ENCODE results near the gene SMIM10L1. TPM values are rescaled to one million over a fixed set of nuclear protein-coding genes. Genes with fewer than 3 reads are reported as not detected.

Gene SMIM10L1
- total and polyA plus RNA-seq, 8 donors: 9.5 to 15.5 (median 13.1) TPM

DNA sequence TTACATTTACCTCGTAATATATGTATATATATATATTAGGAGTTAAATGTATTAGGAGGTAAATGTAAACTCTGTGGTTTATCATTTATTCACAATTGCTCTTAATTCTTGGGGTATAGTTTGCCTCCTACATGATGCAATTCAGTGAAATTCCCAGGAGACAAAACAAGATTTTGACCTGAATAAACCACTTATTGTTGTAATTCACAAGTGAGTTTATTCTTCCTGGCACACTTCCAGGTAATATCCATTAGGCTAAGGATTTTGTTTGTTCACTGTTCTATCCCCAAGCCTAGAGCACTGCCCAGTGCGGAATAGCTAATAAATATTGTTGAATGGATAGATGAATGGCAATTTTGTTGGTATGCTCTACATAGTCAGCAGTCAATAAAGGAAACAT, 3.0 kb downstream of the SMIM10L1 start:
- Histone ChIP-seq H3K36me3 (no peaks in the 10 kb centered on the region), H3K27ac (no peak overlapping the region), H3K4me1 (peaks cover 0 to 32% of the 10 kb centered on the region in 2 donors), H3K4me3 (no peak overlapping the region), H3K9me3 (no peaks in the 10 kb centered on the region), H3K27me3 (no peaks in the 10 kb centered on the region)
- TF ChIP-seq, protein P1, sequence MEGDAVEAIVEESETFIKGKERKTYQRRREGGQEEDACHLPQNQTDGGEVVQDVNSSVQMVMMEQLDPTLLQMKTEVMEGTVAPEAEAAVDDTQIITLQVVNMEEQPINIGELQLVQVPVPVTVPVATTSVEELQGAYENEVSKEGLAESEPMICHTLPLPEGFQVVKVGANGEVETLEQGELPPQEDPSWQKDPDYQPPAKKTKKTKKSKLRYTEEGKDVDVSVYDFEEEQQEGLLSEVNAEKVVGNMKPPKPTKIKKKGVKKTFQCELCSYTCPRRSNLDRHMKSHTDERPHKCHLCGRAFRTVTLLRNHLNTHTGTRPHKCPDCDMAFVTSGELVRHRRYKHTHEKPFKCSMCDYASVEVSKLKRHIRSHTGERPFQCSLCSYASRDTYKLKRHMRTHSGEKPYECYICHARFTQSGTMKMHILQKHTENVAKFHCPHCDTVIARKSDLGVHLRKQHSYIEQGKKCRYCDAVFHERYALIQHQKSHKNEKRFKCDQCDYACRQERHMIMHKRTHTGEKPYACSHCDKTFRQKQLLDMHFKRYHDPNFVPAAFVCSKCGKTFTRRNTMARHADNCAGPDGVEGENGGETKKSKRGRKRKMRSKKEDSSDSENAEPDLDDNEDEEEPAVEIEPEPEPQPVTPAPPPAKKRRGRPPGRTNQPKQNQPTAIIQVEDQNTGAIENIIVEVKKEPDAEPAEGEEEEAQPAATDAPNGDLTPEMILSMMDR (IDR thresholded peaks at IDR 0.05): no peak
- DNase-seq: no peak
- intact Hi-C loops (cut with DNase I): no loop called here
- ATAC-seq: no peak

DNA sequence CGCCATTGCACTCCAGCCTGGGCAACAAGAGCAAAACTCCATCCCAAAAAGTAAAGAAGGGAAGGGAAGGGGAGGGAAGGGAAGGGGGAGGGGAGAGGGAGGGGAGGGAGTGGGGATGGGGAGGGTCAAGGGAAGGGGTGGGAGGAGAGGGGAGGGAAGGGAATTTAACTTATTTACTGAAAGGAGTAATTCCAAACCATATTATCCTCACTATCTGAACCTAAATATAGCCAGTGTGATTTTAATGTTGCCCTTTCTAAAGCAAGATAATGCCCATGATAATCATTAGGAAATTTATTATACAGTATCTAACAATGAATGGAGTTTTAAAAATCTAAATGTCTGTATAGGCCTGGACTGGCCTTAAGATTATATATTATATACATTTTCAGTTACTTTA, 7.3 kb downstream of the SMIM10L1 start:
- H3K27ac ChIP-seq: no peak overlapping the region
- TF ChIP-seq, protein P1 (IDR thresholded peaks at IDR 0.05): no peak
- H3K4me3 ChIP-seq: no peak overlapping the region
- intact Hi-C loops (cut with DNase I): no loop called here
- ATAC-seq (no peak), DNase-seq (no peak)
- H3K9me3 ChIP-seq: no peaks in the 10 kb centered on the region
- H3K36me3 ChIP-seq: no peaks in the 10 kb centered on the region
- H3K27me3 ChIP-seq: no peaks in the 10 kb centered on the region
- H3K4me1 ChIP-seq: peaks cover 0 to 2% of the 10 kb centered on the region in 2 donors

DNA sequence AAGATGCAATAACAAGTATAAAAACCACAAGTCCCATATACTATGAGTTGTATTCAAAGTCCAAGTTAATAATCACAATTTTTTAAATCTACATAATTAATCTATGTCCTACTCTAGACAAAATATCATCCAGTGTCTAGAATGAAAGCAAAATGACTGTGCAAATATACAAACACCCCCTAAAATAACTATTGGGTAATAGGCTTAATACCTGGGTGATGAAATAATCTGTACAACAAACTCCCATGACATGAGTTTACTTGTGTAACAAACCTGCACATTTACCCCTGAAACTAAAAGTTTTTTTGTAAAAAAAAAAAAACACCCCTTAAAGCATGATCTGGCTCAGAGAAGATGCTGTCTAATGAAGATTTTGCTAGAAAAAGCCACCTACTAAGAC, 11.5 kb downstream of the SMIM10L1 start:
- Histone ChIP-seq H3K27me3 (no peaks in the 10 kb centered on the region), H3K9me3 (no peaks in the 10 kb centered on the region), H3K4me1 (no peaks in the 10 kb centered on the region), H3K4me3 (no peak overlapping the region), H3K27ac (no peak overlapping the region), H3K36me3 (no peaks in the 10 kb centered on the region)
- intact Hi-C loops (cut with DNase I): no loop called here
- ATAC-seq: no peak
- no peak for DNase-seq
- TF ChIP-seq, protein P1 (IDR thresholded peaks at IDR 0.05): no peak

DNA sequence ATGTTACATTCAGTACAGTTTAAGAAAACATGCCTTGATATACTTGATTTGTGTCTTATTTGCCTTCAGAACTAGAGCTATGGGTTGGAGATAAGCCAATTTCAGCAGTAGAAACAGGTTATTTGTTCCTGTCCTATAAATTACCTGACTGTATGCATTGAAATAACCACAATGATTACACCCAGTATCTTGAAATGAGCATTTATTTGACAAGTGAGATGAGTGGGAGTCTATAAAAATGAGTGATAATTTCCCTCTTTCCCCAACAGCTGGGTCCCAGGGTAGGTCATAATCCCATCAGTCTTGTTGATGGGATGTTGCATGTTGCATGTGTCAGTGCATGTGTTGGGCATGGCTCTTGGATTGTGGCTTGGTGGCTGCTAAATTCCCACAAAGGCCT, 12.0 kb downstream of the SMIM10L1 start:
- Histone ChIP-seq H3K27ac (no peak overlapping the region), H3K4me3 (no peak overlapping the region), H3K4me1 (no peaks in the 10 kb centered on the region), H3K9me3 (no peaks in the 10 kb centered on the region), H3K27me3 (no peaks in the 10 kb centered on the region), H3K36me3 (no peaks in the 10 kb centered on the region)
- no peak for DNase-seq
- no peak for ATAC-seq
- intact Hi-C loops (cut with DNase I): no loop called here
- TF ChIP-seq, protein P1 (IDR thresholded peaks at IDR 0.05): no peak

DNA sequence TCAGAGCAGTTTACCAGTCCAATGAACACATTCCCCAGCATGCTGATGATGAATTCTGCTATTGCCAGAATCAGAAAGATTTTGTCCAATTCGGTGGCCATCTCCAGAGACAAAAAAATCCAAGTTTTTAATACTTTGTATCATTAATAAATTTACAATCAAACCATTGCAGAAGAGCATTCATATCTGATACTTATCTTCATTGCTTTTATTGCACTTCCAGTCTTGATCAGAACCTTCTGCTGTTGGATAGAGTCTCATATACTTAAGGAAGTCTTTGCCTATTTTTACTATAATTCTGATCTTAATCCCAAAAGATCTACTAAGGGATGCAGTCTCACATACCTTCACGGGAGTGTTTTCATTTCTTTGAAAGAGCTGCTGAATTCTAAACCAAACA, 15.8 kb downstream of the SMIM10L1 start, which contains the start of gene TAS2R42:
TSS of gene TAS2R42 (minus strand) at position 101 of the 400 bp plus-strand sequence. CDS start at position 101, 0 bp downstream.
- TF ChIP-seq, protein P1 (IDR thresholded peaks at IDR 0.05): no peak
- intact Hi-C loops (cut with DNase I): no loop called here
- DNase-seq (no peak), ATAC-seq (no peak)
- no peak within 1 kb of the TSS for H3K4me3 ChIP-seq
- no peaks in the 10 kb centered on the region for H3K36me3 ChIP-seq
- H3K27ac ChIP-seq: no peak within 1 kb of the TSS
- H3K9me3 ChIP-seq: no peaks in the 10 kb centered on the region
- H3K27me3 ChIP-seq: no peaks in the 10 kb centered on the region
- H3K4me1 ChIP-seq: no peaks in the 10 kb centered on the region

Measured in left lung (tissue), 10 donors.